Activated CD8-positive, alpha-beta memory T cell treated with anti-CD3 and anti-CD28 coated beads, Interleukin-2, amount 50 U/mL, for 1 hour (primary cell): ENCODE data around the gene ARSB.
"Not testable (repeated sequence)": the region's sequence is repeated elsewhere in the genome, so short reads cannot be mapped to it uniquely, and the experiment has no call there.

Source experiments
- DNase-seq: peaks from one replicate; pipeline ENCODE4 v3.0.0-alpha.2; 2020; ENCODE audit errors: extremely low read depth

The ARSB gene

DNA sequence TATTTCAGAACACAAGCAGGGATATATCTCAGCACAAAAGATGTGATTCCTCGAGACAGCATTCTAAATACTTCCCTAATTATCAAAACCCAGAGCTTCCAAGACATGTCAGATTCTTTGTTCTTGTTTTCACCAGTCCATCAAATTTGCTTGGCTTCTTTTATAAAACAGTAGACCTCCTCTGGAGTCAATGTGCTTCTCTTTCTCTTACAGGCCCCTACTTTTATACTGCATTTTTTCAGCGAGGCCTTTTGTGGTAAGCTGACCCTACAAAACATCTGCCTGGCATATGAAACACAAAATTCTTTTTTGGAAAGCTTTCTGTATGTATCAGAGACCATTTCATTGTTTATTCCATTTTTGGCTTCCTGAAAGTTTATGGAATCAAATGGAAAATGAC lies 81.8 kb downstream of the ARSB start:
- no peak for DNase-seq

DNA sequence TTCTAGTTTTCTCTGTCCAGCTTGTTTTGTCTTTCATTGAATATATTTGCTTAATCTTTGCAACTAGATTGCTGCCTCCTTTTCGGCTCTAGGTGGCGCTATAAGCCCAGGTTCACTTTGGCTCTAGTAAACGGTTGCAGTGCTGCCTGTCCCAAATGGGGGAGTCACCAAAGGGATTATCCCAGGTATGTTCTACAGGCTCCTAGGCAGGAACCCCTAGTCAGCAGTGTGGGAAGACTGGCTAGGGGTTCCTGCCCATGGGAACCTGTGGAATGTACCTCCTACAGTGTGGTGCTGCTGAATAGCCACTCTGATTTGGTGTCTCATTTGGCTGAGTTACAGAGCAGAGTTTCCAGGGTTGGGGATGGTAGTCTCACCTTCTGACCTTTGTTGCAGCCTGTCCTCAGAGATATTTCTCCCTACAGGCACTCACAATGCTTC lies 85.2 kb downstream of the ARSB start:
- DNase-seq = no peak

DNA sequence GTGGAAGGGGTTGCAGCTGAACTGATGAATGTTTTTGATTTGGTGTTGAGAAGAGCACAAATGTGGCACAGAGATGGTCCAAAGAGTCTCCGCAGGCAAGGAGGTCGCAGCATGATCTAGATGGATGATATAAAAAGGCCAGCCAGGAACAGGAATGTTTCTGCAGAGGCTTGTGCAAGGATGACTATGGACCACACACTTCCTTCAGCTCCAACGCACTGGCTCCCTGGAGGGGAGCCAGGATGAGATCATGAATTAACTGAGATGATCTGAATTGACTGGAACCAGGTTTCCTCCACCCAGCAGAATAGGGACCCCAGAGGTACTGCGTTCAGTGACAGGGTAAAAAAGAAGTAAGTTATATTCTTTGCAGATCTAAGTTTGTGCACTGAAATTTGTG lies 89.0 kb downstream of the ARSB start:
- no peak for DNase-seq

DNA sequence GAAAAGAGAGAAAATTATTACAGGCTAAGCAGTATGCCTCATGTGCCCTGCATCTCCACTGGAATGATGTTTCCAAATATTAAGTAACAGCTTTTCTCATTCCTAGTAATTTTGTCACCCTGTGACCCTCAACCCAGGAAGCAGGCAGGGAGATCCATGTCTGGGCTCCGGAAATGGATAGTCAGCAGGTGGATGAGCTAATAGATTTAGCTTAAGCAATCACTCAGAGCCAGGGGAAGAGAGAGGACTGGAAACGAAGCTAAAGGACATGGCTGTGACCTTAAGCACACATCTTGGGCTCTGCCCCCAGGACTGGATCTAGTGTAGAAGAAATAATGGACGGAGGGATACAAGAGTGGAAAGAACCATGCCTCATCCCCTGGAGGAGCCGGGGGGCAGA lies 89.5 kb downstream of the ARSB start:
- no peak for DNase-seq

DNA sequence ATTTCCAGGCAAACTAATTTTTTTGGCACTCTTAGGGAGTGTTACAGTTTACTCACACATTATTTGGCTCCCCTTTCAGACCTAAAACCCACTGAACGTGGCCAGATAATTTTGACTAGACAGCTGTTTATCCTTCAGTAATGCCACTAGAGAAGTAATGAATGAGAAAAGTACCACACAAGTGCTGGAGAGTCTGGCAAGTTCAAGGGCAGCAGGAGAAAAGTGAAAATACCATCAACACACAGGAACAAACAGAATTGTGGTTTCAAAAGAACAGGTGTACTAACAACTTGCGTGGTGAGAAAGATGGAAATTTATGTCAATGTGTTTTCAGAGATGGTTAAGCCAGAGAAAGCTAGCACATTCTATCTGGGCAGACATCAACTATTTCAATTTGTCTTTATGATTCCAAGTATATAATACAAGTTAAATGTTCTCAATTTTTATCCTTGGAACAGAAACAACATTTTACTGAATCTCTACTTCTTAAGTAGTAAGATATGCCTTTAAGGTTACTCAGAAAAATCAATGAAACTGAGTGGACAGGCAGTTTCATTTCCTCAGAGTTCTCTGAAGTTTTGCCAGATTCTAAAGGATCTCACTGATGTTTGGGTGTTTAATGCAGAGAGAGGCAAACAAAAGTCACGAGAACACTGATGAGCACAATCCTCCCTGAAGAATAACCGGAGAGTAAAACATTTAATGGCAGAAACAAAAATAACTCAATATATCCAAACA lies 91.0 kb downstream of the ARSB start:
- DNase-seq = no peak

DNA sequence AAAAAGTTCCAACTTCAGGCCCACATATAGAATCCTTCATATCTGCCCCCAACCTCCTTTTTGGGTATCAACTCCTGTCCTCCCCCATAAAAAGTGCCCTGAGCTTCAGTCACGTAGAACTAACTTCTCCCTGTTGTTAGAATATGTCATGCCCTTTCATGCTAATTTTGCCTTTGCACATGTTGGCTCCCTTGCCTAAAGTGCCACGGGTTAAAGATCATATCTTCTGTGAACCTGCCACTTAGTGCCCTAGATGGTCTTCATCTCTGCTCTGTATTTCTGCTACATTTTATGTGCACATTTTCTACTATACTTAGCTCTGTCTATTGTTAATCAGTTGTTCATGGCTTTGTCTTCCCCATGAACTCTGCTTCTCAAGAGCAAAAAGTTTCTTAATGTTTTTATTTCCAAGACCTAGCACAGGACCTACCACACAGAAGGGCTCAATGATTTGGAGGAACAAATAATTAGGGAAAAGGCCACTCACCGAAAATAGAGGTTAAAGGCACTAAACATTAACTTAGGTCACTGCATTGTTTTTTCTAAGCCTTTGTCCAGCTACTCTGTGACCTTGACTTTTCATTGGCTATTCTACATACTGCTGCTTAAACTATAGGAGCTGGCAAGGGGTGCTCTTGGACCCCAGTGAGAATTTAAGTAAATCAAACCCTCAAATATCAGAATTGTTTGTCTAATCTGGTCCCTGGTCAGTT lies 94.3 kb downstream of the ARSB start:
- no peak for DNase-seq

DNA sequence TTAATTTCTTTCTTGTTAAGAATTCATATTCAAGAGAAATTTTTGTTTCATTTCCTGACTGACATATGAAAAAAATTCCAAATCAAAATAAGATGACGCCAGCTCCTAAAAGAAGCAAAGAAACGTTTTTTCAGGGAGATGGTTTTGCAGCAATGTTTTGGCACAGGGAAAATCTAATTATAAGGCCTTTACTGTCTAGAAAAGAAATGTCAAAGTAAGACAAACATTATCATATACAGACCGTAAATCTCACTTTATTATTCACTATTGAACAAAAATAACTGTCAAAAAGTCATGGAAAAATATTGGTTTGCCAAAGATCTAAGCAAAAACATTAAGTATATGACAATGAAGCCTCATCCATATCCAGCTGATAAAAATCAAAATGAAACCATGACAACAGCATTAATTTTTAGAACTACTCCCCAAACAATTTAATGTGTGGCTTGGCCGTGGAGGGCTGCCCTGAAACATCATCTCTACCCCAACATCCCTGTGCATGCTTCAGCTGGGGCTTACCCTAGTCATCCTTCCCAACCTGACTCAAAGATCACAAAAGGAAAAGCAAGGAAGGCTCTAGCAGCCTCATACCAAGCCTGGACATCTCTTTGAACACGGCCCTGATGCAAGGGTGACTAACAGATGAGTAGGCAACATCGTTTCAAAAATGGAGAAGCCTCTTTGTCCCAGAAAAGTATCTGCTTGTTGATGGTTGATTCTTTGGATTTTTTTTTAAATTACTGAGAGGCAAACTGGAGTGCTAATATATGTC lies 95.6 kb downstream of the ARSB start:
- no peak for DNase-seq

DNA sequence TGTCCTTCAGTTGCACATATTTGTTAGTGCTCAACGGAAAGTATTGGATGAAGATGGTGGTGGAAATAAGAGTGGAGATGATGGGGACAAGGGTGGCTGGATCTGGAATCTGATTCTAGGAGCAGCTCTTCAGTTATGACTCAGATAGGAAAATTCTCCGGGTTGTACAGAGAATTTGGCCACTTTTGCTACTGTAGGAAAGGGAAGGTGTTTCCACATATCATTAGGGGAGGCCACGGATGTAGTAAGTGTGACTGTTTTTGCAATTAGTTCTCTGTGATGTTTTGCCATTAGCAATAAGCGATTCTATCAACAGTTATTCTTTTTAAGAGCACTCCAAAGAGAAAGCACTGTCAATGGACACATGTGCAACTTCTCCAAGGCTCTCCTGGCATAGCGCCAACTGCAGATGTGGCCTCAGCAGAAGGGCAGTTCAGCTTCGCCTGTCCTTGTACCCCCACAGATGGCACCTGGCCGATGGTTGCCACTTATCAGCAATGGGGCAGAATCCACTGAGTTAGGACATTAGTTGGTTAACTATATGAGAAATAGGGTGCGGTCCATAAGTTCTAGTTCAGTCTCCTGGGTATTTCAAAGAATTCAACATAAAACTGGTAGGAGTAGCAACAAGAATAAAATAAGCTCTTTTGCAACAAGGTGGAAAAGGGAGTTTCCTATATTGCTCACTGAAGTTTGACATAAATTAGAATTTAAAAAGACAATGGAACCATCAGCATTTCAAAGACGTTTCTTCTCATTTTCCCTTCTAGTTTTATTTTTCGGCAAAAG lies 96.3 kb downstream of the ARSB start:
- no peak for DNase-seq

DNA sequence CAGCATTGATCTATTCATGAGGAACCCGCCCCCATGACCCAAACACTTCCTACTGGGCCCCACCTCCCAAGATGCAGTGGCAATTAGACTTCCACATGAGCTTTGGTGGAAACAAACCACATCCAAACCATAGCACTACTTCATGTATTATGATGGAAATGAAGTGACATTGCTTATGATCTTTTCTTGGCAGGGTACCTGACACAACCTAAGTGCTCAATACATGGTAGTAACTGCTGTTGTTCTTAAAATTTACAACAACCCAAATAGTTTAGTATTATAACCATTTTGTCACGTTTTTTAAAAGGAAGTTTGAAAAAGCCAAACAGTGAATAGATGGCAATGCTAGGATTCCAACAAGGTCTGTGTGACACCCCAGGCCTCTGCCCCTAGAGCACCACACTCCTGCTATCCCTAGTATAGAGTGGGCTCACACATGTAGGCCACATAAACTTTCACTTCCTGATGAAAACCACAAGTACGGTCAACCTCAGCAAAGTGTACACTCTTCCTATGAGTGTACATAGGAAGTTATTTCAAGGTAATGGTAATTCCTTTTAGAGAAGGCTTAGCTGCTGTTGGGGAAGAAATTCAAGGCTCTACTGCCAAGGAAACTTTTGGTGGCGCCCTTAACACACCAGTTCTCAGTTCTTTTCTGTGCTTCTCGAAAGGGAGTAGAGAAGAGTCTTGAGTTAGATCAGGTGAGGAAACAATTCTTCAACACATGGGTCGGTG lies 97.6 kb downstream of the ARSB start:
- no peak for DNase-seq

DNA sequence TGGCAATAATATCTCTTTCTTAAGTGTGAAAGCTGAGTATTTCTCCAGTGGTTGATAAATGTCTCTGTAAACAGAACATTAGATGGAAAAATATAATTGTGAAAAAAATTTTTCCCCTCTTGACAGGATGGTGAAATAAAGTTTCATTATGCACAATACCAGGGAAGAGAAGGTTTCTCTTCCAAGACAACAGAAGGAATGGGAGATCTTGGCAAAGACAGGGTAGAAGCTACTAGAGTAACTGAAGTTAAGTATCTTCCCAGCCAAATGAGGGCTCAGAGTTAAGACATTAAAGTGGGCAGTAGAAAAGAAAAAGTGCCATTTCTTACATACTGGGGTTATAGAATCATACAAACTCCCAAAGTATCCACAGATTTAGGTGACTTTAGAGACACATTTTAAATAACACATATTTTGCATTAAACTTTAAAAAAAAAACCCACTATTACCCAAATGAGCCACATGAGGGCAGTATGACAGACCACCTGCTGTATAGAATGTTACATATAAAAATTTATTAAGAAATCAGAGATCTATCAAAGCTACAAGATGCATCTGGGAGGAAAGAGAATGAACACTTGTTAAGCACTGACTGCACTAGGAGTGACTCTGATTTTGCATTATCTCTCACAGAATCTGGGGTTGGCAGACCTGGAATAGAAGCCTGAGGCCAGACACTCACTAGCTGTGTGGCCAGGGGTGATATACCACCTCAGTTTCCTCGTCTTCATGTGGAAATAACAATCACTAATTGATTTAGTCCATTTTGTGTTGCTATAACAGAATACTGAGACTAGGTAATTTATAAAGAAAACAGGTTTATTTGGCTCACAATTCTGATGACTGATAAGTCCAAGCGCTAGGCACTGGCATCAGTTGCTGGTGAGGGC lies 98.5 kb downstream of the ARSB start:
- DNase-seq = no peak

DNA sequence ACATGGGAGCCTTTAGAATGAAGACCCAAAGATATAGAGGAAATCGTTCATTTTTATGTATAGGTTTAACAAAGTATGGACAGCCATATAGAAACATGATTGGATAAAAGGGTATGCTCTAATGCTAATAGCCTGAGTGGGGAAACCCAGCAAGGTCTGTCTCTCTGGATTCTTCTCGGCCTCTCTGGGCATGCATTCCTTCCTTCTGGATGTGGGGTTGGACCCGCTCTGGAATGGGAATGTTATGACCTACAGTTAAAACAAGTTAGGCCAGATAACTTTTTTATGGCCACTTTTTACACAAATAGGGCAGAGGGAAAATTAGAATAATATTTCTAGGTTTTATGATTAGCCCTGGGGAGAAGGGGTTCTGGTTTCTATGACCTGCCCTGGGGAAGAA lies 103.2 kb downstream of the ARSB start:
- no peak for DNase-seq

DNA sequence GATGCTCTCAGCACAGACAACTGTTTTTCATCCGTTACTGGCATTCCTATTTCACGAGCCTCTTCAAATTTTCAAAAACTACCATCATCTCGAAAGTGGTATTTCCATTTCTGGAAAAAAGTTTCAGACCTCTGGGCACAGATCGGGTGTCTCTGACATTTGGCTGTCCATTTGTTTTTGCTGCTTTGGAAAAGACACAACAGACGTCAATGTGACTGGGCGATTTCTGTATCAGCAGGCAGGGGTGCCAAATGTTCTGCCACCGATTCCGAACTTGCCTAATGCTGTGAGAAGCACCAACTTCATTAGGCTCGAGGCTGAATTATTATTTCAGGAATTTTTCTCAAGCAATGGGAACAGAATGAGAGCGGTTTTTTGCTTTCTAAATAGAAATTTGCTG lies 105.6 kb downstream of the ARSB start:
- DNase-seq = no peak

DNA sequence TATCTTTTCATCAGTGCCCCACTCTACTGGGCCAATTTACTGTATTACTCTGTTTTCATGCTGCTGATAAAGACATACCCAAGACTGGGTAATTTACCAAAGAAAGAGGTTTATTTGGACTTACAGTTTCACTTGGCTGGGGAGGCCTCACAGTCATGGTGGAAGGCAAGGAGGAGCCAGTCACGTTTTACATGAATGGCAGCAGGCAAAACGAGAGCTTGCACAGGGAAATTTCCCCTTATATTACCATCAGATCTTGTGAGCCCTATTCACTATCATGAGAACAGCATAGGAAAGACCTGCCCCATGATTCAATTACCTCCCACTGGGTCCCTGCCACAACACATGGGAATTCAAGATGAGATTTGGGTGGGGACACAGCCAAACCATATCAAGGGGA lies 119.0 kb downstream of the ARSB start:
- DNase-seq = not testable (repeated sequence)

DNA sequence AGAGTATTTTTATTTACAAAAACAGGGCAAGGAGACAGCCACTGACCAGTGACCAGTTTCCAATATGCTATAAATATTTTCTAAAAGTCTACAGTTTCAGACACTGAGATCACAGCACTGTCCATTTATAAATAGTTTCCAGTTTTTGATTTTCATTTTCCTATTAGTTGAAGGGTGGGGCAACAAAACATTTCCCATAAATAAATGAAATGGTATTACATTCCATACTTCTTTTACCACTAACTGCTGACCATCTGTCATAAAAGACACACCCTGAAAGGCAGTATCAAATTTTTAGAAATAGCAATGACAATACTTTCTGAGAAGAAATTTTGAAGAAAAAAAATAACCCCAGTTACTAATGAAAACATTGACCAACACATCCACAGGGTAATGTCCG lies 126.7 kb downstream of the ARSB start:
- no peak for DNase-seq

DNA sequence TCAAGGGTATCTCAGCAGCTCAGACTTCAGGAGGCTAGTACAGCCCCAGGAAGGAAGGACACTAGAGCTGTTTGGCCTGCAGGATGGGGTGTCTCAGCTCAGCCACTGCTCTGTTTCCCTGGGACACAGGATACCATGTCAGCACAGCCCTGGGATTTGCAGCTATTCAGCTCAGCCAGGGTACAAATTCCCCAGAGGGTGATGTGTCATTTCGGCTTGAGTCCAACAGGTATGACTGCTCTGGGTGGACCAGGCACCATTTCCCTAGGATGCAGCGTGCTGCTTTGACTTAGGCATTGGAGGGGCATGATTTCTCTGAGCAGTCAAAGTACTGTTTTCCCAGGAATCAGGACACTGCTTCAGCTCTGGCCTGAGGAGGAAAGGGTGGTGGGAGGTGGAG lies 130.1 kb downstream of the ARSB start:
- DNase-seq = no peak

DNA sequence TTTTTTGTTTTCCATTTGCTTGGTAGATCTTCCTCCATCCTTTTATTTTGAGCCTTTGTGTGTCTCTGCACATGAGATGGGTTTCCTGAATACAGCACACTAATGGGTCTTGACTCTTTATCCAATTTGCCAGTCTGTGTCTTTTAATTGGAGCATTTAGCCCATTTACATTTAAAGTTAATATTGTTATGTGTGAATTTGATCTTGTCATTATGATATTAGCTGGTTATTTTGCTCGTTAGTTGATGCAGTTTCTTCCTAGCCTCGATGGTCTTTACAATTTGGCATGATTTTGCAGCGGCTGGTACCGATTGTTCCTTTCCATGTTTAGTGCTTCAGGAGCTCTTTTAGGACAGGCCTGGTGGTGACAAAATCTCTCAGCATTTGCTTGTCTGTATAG lies 133.2 kb downstream of the ARSB start:
- not testable (repeated sequence) for DNase-seq

DNA sequence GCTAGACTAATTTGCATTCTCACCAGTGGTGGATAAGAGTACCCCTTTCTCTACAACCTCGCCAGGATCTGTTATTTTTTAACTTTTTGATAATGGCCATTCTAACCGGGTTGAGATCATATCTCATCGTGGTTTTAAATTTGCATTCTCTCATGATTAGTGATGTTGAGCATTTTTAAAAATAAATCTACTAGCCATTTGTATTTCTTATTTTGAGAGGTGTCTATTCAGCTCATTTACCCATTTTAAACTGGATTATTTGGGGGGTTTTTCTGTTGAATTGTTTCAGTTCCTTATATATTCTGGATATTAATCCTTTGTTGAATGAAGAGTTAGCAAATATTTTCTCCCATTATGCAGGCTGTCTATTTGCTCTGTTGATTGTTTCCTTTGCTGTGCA lies 139.6 kb downstream of the ARSB start:
- no peak for DNase-seq

DNA sequence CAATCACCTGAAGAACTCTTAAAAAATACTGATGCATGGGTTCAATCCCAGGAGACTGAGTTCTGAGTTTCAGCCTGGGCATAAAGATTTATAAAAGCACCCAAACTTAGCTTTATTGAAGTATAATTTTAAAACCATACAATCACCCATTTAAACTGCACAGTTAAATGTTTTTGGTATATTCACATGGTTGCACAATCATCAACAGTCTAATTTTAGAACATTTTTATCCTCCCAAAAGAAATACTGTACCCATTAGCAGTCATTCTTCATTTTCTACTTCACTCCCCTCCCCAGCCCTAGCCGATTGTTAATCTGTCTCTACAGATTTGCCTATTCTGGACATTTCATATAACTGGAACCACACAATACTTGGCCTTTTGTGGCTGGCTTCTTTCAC lies 141.7 kb downstream of the ARSB start:
- no peak for DNase-seq

DNA sequence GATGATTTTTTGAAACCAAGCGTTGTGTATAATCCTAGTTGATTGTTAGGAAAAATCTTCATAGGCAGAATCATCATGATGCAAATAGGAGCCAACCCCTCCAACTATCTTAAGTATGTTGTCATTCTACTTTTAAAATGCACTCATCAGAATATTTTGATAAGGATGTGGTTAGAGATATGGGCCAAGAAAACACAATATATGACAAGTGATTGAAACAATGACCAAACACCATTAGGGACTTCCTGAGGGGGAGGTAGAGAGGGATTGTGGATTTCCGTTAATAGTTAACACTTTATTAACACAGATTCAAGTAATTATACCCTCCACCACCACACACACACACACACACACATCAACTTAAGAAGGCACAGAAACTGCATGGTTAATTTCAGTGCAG lies 143.3 kb downstream of the ARSB start:
- no peak for DNase-seq

DNA sequence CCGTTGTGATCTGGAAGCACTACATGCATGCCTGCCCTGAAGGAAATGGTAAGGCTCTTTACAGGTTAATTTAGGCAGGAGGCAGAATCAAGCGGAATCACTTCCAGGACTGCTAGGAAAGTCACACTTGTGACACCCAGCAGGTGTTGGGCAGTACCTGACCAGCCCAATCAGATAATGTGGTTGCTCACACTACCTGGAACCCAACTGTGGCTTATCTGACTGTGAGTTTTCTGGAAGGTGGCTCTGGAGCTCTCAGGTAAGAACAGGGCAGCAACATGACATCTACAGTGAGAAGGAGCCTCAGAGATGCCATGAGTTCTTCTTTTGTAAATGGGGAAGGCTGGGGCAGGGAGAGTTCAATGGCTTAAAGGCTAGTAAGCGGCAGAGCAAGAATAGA lies 146.4 kb downstream of the ARSB start:
- DNase-seq = no peak
